Daoy (cell line): ENCODE data around the gene TRIM27. TPM values are rescaled to one million over a fixed set of nuclear protein-coding genes. Genes with fewer than 3 reads are reported as not detected.
A peak's percentile ranks its signal among the peaks of the same experiment; 100 is the strongest.
"Not testable (repeated sequence)": the region's sequence is repeated elsewhere in the genome, so short reads cannot be mapped to it uniquely, and the experiment has no call there.

Experiments
- DNase-seq: peaks from one replicate; pipeline ENCODE4 v3.0.0-alpha.2; 2015; ENCODE audit warnings: low read depth
- total RNA-seq: library from RNA; depleted of rRNA; stranded (reverse); fragments of >200 nt; shearing (Covaris generic); gene quantifications from 2 replicates; pipeline ENCODE4 v1.2.3, GENCODE V29; 2014; rRNA removed

TRIM27 gene
- total RNA-seq, 1 experiment from 2014 or later, result 117 TPM

GRCh38 chr6:28864326-28864923 is 59.4 kb downstream of the TRIM27 start:
- no peak for DNase-seq

GRCh38 chr6:28863604-28864325 is 60.0 kb downstream of the TRIM27 start:
- peak; percentile 83 for DNase-seq

- DNase-seq, result no peak
Measured at GRCh38 chr6:28862077-28862476, 61.7 kb downstream of the TRIM27 start.

- no peak for DNase-seq
Measured at GRCh38 chr6:28861339-28861738, 62.4 kb downstream of the TRIM27 start.

- DNase-seq, result peak; percentile 35
Measured at GRCh38 chr6:28860581-28860980, 63.2 kb downstream of the TRIM27 start.

- DNase-seq, result peak; percentile 25
Measured at GRCh38 chr6:28858963-28859362, 64.8 kb downstream of the TRIM27 start.

GRCh38 chr6:28856620-28857005 is 67.2 kb downstream of the TRIM27 start:
- DNase-seq, result no peak

GRCh38 chr6:28854405-28854804 is 69.4 kb downstream of the TRIM27 start:
- DNase-seq, result not testable (repeated sequence)

Other genes starting within 250 kb of the TRIM27 start
- gene ZNF311, start 81.3 kb upstream of the TRIM27 start, total RNA-seq, result 0.74 and 2.1 TPM in 2 replicates
- gene OR2W1, start 121.2 kb upstream of the TRIM27 start, total RNA-seq, result not detected in 2 replicates
- gene OR2B3, start 163.3 kb upstream of the TRIM27 start, total RNA-seq, result not detected in 2 replicates
- gene OR2J1, start 175.5 kb upstream of the TRIM27 start, total RNA-seq, result not detected in 2 replicates
- gene OR2J3, start 184.1 kb upstream of the TRIM27 start, total RNA-seq, result not detected in 2 replicates
- gene OR2J2, start 246.9 kb upstream of the TRIM27 start, total RNA-seq, result not detected in 2 replicates